Vagina (tissue), 2 donors: Measurements from ENCODE around the gene OR9A4.

ENCODE experiments used
- POLR2A ChIP-seq, 2 donors: fragments of 450-650 bp; IDR thresholded peaks; one replicate each; pipeline ENCODE4 v1.6.1; 2017; ENCODE audit warnings: antibody characterized with exemption in 2 of 2, mild to moderate bottlenecking in 2 of 2, moderate library complexity in 2 of 2
- POLR2AphosphoS5 ChIP-seq, 2 donors: sonication (generic); formaldehyde crosslinking; IDR thresholded peaks; one replicate each; pipeline ENCODE4 v1.9.0; 2017; ENCODE audit warnings: antibody characterized with exemption in 2 of 2, mild to moderate bottlenecking in 2 of 2, low read depth in 1 of 2; ENCODE audit not compliant: insufficient read depth in 1 of 2
- TF ChIP-seq, protein P1 (sequence below), 3 experiments: fragments of 450-650 bp in 2 of 3; fragments of 200-600 bp in 1 of 3; sonication (generic) in 1 of 3; IDR thresholded peaks; one replicate each; pipeline ENCODE4 v1.5.1; 2017 to 2019; ENCODE audit warnings: antibody characterized with exemption in 3 of 3, mild to moderate bottlenecking in 2 of 3, moderate library complexity in 2 of 3

DNA sequence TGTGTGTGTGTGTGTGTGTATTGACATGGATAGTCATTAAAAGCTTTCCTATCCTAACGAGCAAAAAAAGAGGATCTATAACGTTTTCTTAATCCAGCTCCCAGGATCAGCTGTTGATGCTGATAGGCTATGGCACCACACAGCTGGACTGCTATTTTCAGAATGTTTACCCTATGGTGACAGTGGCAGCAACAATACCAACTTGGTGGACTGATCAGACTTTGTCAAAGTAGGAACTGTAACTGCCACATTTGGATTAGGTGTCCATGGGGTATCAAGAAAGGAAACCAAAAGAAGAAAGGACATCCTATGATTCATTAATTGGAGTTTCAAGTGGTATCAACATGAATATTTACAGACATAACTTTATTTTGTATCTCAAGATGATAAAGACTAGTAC lies 33.3 kb downstream of the OR9A4 start:
- TF ChIP-seq, protein P1, sequence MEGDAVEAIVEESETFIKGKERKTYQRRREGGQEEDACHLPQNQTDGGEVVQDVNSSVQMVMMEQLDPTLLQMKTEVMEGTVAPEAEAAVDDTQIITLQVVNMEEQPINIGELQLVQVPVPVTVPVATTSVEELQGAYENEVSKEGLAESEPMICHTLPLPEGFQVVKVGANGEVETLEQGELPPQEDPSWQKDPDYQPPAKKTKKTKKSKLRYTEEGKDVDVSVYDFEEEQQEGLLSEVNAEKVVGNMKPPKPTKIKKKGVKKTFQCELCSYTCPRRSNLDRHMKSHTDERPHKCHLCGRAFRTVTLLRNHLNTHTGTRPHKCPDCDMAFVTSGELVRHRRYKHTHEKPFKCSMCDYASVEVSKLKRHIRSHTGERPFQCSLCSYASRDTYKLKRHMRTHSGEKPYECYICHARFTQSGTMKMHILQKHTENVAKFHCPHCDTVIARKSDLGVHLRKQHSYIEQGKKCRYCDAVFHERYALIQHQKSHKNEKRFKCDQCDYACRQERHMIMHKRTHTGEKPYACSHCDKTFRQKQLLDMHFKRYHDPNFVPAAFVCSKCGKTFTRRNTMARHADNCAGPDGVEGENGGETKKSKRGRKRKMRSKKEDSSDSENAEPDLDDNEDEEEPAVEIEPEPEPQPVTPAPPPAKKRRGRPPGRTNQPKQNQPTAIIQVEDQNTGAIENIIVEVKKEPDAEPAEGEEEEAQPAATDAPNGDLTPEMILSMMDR (IDR thresholded peaks at IDR 0.05): no peak
- TF ChIP-seq POLR2AphosphoS5 (IDR thresholded peaks at IDR 0.05; ENCODE audit: insufficient read depth in 1 of 2, low read depth in 1 of 2): no peak
- no peak for TF ChIP-seq POLR2A (IDR thresholded peaks at IDR 0.05)
